ENCODE results near the gene RNF168.
"Not testable (repeated sequence)": the region's sequence is repeated elsewhere in the genome, so short reads cannot be mapped to it uniquely, and the experiment has no call there.

The RNF168 gene

DNA sequence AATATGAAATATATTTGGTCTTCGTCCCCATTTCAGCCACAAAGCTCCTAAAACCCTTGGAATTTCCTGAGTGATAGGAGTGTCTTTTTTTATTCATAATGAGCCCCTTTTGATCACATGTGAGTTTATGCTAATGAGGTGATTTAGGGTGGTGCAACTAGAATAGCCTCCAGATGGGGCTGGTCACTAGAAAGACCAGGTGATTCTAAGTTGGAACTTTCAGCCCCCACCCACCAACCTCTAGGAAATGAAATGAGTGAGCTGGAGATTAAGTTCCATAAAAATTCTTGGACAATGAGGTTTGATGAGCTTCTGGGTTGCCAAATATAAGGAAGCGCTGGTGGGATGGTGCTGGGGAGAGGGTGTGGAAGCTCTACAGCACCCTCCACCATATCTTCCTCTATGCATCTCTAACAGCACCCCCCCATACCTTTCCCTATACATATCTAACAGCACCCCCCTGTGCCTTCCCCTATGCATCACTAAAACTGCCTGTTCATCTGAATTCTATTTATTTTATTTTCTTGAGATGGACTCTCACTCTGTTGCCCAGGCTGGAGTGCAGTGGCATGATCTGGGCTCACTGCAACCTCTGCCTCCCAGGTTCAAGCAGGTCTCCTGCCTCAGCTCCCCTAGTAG is 13.7 kb upstream of the RNF168 start:
- no peak for DNase-seq (ENCODE audit: low read depth, low spot score)

DNA sequence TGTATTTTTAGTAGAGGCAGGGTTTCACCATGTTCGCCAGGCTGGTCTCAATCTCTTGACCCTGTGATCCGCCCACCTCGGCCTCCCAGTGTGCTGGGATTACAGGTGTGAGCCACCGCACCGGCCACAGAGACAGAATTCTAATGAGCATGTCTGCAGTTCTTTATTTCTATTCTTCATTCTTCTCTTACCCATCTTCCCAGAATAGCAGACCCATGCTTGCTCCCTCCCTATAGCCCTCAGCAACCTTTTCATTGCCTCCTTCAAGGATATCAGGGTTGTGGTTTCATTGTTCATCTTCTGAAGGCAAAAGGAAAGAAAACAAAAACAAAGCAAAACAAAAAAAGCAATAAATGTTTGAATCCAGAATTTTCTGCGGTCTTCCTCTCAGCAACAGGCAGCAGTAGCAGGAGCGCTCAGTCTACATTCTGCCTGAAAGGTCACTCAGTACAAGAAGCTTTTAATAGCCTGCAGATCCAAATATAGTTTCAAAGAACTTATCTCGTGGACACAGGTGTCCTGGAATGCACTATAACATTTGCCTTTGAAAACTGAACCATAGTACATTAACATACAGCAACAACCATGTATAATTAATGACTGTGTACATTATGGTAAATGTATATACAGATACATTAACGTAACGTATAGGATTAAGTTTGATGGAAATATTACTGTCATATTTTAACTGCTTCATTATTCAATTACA is 11.5 kb upstream of the RNF168 start, which contains the start of gene SMCO1:
TSS of gene SMCO1 (minus strand) at position 434 of the 709 bp plus-strand sequence. CDS start at position 297, 137 bp downstream.
- no peak for DNase-seq (ENCODE audit: low read depth, low spot score)

DNA sequence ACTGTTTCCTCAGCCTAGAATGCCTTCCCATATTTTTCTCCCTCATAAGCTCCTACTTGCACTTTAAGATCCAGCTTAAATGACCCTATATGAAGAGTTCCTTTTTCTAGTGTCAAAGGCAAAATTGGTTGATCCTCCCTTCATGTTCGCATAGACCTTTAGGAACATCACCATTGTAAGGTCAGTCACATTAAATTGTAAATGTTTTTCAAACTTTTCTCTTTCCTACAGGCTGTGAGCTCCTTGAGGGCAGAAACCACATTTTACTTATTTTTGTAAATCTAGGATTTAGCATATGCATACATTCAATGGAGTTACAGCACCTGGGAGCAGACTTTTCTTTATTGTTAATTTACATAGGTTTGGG is 10.8 kb upstream of the RNF168 start:
- no peak for DNase-seq (ENCODE audit: low read depth, low spot score)

DNA sequence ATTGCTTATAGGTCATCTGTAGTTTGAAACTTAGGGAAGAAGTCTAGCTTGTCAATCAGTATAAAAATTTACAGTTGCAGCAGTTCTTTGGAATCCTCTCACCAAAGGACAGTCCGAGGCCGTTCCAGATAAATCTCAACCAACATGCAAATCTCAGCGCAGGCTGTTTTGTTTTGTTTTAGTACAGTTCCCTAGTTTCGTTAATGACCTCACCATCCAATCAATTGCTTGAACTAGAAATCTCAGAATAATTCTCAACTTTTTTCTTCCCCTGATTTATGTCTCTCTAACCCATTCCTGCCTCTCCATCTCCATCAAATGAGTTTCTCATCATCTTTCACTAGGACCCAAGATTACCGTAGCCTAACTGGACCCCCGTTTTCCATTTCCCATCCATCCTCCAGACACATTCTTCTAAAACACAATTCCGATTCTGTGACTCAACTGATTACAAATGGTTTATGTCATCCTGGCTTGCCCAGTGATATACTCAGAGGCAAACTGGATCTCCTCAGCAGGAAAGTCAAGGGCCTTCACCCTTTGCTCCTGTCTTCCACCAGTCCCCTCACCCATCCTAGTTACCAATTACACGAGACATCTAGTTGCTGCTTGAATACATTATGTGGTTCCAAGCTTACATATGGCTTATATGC is 10.3 kb upstream of the RNF168 start:
- DNase-seq (ENCODE audit: low read depth, low spot score): no peak

DNA sequence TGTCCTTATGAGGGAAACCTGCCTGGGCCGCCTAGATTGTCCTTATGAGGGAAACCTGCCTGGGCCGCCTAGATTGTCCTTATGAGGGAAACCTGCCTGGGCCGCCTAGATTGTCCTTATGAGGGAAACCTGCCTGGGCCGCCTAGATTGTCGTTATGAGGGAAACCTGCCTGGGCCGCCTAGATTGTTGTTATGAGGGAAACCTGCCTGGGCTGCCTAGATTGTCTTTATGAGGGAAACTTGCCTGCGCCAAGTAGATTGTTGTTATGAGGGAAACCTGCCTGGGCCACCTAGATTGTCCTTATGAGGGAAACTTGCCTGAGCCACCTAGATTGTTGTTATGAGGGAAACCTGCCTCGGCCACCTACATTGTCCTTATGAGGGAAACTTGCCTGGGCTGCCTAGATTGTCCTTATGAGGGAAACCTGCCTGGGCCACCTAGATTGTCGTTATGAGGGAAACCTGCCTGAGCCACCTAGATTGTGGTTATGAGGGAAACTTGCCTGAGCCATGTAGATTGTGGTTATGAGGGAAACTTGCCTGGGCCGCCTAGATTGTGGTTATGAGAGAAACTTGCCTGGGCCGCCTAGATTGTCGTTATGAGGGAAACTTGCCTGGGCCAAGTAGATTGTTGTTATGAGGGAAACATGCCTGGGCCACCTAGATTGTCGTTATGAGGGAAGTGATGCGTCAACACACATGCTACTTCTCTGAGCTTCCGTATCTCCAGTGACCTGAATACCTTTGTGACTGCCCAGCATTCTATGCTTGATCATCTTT is 8.3 kb upstream of the RNF168 start:
- not testable (repeated sequence) for DNase-seq (ENCODE audit: low read depth, low spot score)

DNA sequence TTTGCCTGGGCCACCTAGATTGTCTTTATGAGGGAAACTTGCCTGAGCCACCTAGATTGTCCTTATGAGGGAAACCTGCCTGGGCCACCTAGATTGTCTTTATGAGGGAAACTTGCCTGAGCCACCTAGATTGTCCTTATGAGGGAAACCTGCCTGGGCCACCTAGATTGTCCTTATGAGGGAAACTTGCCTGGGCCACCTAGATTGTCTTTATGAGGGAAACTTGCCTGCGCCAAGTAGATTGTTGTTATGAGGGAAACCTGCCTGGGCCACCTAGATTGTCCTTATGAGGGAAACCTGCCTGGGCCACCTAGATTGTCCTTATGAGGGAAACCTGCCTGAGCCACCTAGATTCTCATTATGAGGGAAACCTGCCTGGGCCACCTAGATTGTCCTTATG is 7.5 kb upstream of the RNF168 start:
- not testable (repeated sequence) for DNase-seq (ENCODE audit: low read depth, low spot score)

DNA sequence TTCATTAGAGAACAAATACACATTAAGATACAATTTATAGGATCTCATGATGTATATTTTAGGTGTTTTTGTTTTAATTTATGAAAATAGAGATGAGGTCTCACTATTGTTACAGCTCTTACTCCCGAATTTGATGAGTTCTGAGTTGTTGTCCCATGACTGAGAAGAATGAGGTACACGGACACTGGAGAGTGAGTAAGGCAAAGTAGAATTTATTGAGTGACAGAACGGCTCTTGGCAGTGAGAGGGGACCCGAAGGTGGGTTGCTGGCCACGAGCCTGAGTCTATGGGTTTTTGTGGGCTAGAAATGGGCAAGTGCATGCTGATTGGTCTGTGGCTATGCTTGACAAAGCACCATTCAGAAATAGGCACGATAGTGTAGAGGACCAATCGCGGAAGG is 3.1 kb upstream of the RNF168 start:
- no peak for DNase-seq (ENCODE audit: low read depth, low spot score)

DNA sequence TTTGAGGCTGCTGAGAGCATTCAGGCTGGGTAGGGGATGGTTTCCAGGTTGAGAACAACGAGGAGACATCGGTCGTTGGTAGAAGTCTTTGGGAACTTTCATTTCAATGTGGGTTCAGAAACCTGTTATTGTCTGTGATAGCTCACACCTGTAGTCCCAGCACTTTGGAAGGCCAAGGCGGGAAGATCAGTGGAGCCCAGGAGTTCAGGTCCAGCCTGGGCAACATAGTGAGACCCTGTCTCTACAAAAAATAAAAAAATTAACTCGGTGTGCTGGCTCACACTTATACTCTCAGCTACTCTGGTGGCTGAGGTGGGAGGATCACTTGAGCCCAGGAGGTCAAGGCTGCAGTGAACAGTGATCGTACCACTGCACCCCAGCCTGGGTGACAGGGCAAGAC is 988 bp upstream of the RNF168 start:
- no peak for DNase-seq (ENCODE audit: low read depth, low spot score)

DNA sequence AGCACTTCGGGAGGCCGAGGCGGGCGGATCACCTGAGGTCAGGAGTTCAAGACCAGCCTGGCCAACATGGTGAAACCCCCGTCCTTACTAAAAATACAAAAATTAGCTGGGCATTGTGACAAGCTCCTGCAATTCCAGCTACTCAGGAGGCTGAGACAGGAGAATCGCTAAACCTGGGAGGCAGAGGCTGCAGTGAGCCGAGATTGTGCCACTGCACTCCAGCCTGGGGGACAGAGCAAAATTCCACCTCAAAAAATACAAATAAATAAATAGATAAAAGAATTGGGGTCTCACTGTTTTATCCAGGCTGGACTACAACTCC is 470 bp upstream of the RNF168 start:
- not testable (repeated sequence) for DNase-seq (ENCODE audit: low read depth, low spot score)

DNA sequence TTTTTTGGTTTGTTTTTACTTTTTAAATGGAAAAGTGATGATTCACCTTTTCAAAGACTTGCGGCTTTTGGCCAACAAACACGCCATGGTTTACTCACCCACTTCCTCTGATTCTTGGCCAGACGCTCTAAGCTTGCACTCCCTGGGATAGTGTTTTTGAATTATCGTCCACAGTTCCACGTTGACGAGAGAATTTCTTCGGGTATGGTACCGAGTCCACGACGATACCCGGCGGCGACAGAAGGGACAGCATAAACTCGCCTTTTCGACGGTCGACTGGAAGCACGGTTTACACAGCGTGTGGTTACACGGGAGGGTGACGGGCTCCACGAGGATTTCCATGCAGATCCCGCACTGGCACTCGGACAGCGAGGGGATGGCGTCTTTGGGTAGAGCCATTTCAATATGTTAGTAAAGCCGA is 783 bp downstream of the RNF168 start:
- no peak for DNase-seq (ENCODE audit: low read depth, low spot score)

DNA sequence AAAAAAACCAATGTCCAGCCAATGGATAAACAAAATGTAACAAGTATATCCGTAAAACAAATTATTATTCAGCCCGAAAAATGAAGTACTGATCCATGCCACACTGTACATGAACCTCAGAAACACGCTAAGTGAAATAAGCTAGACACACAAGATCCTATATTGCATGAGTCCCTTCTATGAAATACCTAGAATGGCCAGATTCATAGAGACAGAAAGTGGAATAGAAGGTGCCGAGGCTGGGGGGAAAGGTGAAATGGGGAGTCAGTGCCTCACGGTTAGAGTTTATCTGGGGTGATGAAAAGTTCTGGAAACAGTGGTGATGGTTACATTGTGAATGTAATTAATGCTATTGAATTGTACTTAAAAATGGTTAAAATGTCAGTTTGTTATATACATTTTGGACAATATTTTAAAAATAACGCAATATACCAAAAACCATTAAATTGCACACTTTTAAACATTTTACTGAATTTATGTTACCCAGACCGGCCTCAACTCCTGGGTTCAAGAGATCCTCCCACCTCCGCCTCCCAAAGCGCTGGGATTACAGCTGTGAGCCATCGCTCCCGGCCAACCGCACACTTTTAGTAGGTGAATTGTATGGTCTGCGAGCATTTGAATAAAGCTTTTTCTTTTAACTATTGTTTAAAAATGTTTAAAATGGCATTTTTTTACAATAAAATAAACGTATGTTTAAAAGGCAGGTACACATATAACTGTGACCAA is 2.1 kb downstream of the RNF168 start:
- no peak for DNase-seq (ENCODE audit: low read depth, low spot score)

DNA sequence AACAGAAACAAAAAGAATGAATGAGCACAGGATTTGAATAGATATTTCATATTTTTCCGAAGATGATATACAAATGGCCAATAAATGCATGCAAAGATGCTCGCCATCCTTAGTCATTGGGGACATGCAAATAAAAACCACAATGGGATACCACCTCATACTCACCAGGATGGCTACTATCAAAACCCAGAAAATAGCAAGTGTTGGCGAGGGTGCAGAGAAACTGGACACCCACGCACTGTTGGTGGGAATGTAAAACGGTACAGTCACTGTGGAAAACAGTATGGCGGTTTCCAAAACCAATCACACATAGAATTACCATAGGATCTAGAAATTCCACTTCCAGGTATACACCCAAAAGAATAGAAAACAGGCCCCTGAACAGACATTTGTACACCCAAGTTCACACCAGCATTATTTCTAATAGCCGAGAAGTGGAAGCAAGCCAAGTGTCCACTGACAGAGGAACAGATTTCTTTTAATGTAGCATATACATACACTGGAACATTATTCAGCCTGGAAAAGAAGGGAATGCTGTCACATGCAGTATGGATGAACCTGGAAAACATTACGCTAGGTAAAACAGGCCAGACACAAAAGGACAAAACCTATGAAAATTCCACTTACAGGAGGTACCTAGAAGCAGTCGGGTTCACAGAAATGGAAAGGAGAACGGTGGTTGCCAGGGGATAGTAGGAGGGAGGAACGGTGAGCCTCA is 3.6 kb downstream of the RNF168 start:
- DNase-seq (ENCODE audit: low read depth, low spot score): no peak

DNA sequence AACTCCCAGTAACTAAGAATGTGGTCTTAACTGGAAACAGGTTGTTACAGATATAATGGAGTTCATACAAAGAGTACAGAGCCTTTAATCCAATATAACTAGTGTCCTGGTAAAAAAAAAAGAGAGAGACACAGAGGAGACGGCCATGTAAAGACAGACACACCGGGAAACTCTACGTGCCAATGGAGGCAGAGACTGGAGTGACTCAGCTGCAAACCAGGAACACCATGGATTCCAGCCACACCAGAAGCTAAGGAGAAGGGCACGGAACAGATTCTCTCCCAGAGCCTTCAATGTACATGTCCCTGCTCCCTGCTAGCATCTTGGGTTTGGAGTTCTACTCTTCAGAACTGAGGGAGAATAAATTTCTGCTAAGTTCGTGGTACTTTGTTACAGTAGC is 4.5 kb downstream of the RNF168 start:
- no peak for DNase-seq (ENCODE audit: low read depth, low spot score)

DNA sequence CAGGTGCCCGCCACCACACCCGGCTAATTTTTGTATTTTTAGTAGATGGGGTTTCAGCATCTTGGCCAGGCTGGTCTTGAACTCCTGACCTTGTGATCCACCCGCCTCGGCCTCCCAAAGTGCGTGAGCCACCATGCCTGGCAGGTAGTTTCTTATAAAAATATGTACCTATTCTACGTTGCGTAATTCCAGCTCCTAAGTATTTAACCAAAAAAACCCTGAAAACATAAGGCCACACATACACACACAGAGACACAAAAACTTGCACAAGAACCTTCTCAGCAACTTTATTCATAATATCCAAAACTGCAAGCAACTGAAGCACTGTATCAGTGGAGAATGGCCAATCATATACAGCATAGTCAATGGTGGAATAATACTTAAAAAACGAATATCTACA is 5.3 kb downstream of the RNF168 start:
- DNase-seq (ENCODE audit: low read depth, low spot score): no peak

DNA sequence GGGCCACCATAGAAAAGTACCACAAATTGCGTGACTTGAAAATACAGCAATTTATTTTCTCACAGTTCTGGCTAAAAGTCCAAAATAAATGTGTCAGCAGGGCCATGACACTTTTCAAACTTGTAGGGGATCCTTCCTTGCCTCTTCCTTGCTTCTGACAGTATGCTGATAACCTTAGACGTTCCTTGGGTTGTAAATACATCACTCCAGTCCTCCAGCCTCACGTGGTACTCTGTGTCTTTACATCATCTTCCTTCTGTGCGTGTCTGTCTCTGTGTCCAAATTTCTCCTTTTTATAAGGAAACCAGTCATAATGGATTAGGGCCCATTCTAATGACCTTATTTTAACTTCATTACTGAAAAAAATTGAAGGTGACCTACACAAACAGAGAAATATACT is 7.4 kb downstream of the RNF168 start:
- DNase-seq (ENCODE audit: low read depth, low spot score): no peak

DNA sequence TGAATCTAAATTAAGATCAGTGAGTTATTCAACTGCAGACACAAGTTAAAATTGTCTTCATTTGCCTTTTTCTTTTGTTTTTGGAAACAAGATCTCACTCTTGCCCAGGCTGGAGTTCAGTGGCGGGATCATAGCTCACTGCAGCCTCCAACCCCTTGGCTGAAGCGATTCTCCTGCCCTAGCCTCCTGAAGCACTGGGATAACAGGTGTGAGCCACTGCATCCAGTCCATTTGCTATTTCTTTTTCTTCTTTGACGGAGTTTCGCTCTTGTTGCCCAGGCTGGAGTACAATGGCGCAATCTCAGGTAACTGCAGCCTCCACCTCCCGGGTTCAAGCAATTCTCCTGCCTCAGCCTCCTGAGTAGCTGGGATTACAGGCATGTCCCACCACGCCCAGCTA is 10.3 kb downstream of the RNF168 start:
- no peak for DNase-seq (ENCODE audit: low read depth, low spot score)

DNA sequence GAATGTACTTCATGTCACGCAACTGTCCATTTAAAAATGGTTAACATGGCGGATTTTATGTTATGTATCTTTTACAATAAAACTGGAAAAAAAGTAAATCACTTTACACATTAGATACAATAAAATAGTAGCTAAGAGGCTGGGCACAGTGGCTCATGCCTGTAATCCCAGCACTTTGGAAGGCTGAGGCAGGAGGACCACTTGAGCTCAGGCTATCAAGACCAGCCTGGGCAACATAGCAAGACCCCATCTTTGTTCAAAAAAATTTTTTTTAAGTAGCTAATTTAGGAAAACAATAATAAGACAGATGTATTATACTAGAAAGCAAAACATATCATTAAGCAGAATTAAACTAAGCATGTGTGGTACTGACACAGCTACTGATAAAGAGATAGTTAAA is 11.5 kb downstream of the RNF168 start:
- no peak for DNase-seq (ENCODE audit: low read depth, low spot score)

DNA sequence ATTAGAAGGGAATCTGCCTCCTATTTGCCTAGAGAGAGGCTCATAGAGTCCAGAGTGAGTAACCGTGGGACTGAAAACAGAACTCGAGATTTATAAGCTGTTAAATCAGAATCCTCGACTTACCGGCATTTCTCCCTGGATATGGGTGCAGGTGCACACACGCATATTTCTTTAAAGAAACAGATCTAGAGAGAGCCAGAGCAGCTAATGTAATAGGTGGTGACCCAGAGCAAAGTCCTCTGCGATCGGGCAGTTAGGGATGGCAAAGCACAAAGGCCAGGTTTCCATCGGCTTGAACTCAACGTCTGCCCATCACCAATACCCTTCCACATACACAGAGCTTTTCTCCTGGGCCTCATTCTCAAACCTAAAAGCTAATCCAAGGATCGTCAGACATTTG is 13.8 kb downstream of the RNF168 start:
- DNase-seq (ENCODE audit: low read depth, low spot score): no peak

DNA sequence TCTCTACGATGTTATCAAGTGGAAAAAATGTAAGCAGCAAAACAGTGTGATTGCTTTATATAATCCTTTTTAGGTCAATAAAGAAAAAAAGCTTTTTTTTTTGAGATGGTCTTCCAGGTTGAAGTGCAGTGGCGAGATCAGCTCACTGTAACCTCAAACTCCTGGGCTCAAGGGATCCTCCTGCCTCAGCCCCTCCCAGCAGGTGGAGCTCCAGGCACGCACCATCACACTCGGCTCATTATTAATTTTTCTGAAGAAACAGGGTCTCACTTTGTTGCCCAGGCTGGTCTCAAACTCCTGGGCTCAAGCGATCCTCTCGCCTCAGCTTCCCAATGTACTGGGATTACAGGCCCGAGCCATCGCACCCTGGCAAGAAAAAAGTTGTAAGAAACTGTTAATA is 17.3 kb downstream of the RNF168 start:
- DNase-seq (ENCODE audit: low read depth, low spot score): no peak

DNA sequence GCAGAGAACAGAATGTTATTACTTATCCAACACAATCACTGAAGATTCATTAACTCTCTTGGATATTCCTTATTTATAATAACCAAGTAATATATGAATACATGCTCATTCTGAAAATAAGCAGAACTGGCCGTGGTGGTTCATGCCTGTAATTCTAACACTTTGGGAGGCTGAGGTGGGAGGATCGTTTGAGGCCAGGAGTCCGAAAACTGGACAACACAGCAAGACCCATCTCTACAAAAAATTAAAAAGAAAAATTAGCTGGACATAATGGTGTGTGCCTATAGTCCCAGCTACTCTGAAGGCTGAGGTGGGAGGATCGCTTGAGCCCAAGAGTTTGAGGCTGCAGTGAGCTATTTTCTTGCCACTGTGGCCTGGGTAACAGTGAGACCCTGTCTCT is 25.9 kb downstream of the RNF168 start:
- DNase-seq (ENCODE audit: low read depth, low spot score): no peak

DNA sequence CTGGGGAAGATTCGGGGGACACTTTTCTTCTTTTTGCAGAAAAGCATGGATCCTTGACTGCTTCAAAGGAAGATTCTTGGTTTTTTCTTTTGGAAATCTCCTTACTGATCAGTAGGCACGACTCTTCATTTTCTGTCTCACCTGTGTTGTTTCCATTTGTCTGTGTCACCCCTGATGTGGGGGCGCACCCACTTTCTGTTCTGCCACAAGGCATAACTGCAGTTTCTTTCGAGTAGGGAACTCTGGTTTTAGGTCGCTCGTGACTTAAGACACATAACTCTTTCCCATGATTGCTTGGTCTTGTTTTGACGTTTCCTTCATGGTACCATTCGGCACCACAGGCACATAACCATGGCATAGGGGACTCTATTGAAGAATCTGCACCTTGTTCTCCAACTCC is 31.3 kb downstream of the RNF168 start:
- DNase-seq (ENCODE audit: low read depth, low spot score): no peak
